GM12801 (cell line): ENCODE data around the gene CMC2.

Experiments
- CTCF ChIP-seq: IDR thresholded peaks from one replicate; pipeline ENCODE4 v1.5.1; 2011; ENCODE audit warnings: control low read depth; ENCODE audit not compliant: insufficient read length; ENCODE audit errors: extremely low read depth

The CMC2 gene

DNA sequence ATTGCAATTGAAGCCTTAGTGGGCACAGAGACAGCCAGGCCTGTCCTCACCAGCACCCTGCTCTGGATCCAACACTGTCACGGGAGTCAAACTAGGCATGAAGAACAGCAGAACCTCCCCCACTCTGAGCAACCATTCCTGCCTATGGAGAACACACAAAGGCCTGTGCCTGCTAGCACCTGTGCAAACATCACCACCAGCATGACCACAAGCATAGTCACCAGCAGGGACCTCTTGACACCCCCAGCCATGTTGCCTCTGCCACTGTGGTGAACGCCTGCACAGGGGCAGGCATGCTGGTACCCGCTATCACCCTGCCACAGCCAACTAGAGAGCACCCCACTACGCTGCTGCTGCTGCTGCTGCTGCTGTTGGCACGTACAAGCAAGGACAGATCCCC, 51.7 kb downstream of the CMC2 start:
- no peak for TF ChIP-seq CTCF

- TF ChIP-seq CTCF = no peak
Measured at GRCh38 chr16:80948886-80949493, 57.7 kb downstream of the CMC2 start.

GRCh38 chr16:80947708-80948625, 58.7 kb downstream of the CMC2 start:
- TF ChIP-seq CTCF = no peak

GRCh38 chr16:80947239-80947638, 59.4 kb downstream of the CMC2 start:
- TF ChIP-seq CTCF = no peak

DNA sequence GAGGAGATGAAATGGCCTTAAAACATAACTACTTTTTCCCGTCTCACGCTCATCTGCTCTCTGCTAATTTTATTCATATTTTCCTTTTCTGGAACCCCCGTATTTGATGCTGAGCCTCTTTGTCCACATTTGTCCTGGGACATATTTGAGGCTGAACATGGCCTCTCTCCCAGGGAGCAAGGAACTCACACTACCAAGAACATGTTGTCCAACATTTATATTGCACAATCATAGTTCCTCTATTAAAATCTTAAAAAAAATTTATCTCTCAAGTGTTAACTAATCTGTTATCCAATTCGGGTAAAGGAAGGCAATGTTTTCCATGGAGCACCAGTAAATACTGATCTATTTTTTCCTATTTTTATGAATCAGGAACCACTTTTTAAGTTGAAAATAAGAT, 60.2 kb downstream of the CMC2 start:
- TF ChIP-seq CTCF = no peak

- no peak for TF ChIP-seq CTCF
Measured at GRCh38 chr16:80940069-80940856, 66.4 kb downstream of the CMC2 start.

- TF ChIP-seq CTCF = no peak
Measured at GRCh38 chr16:80938879-80939260, 67.8 kb downstream of the CMC2 start.
